ENCODE results near the gene CALCOCO2. TPM values are rescaled to one million over a fixed set of nuclear protein-coding genes. Genes with fewer than 3 reads are reported as not detected.

The CALCOCO2 gene
- polyA plus RNA-seq, 2 of the 4 experiments (the other 2 are of a cell fraction): 71.6 to 194 TPM

GRCh38 chr17:48800626-48801217, 30.1 kb upstream of the CALCOCO2 start:
- Histone ChIP-seq H3K4me2 (peak overlapping the region; percentile 38), H3K4me3 (no peak overlapping the region), H3K9me3 (no peaks in the 10 kb centered on the region), H3K27ac (peak overlapping the region; percentile 37 to 78; a peak in 5 of 6 replicates), H3K4me1 (peaks cover 68% of the 10 kb centered on the region)
- CTCF ChIA-PET: interaction anchor here (1.6 to 70.2 kb wide), 8 partner anchors 10 to 490 kb away, joined by 4 to 3251 read pairs (median 108); partner anchors contain the start of genes ATP5MC1, CALCOCO2, HOXB13 and PRAC1
- WGBS (ENCODE audit: missing lambda C conversion rate): 35% methylated on average over 5 of the region's 5 CpGs
- DNase-seq (ENCODE audit: low read depth in 1 of 2, low spot score in 1 of 2): no peak
- FAIRE-seq: no peak
- TF ChIP-seq CBX8 (IDR thresholded peaks at IDR 0.05): no peak
- TF ChIP-seq HEYL (CRISPR knock-in tag; IDR thresholded peaks at IDR 0.05): no peak
- no peak for TF ChIP-seq RAD21 (conservative IDR thresholded peaks at IDR 0.05 in 1 of 2, IDR thresholded peaks at IDR 0.05 in 1 of 2)
- no peak for TF ChIP-seq FOSB (CRISPR knock-in tag; IDR thresholded peaks at IDR 0.05)
- no peak for TF ChIP-seq HES2 (IDR thresholded peaks at IDR 0.05)
- POLR2A ChIA-PET: no interaction called here
- no peak for ATAC-seq

GRCh38 chr17:48804936-48805411, 25.9 kb upstream of the CALCOCO2 start:
- FAIRE-seq: no peak
- Histone ChIP-seq H3K4me2 (peak overlapping the region; percentile 77), H3K27ac (peak overlapping the region; percentile 53 to 73), H3K4me3 (no peak overlapping the region), H3K4me1 (peaks cover 56% of the 10 kb centered on the region), H3K9me3 (no peaks in the 10 kb centered on the region)
- ATAC-seq: peak; percentile 95
- ChIA-PET POLR2A (interaction anchor here (1.5 kb wide), 1 partner anchor 74 kb away, joined by 3 read pairs; no protein-coding TSS in a partner anchor), CTCF (interaction anchor here (0.6 to 70.2 kb wide), 54 partner anchors 10 to 655 kb away, joined by 3 to 3251 read pairs (median 4); partner anchors contain the start of genes ATP5MC1, CALCOCO2, HOXB13 and IGF2BP1)
- 6% methylated on average over 9 of the region's 9 CpGs for WGBS (ENCODE audit: missing lambda C conversion rate)
- 0 out of 2 replicates have a peak, but pooled peaks have one; percentile 26 for TF ChIP-seq MAX (IDR thresholded peaks at IDR 0.05)
- TF ChIP-seq REST (IDR thresholded peaks at IDR 0.05): no peak
- TF ChIP-seq SMC3 (IDR thresholded peaks at IDR 0.05): peak; percentile 98
- TF ChIP-seq CBX8 (IDR thresholded peaks at IDR 0.05): no peak
- peak; percentile 97 for TF ChIP-seq CTCF (IDR thresholded peaks at IDR 0.05)
- TF ChIP-seq ESRRA (IDR thresholded peaks at IDR 0.05; ENCODE audit: borderline replicate concordance, low read length): peak; percentile 8; the same call in 1 of the 2 replicates
- TF ChIP-seq E2F6 (IDR thresholded peaks at IDR 0.05; ENCODE audit: borderline replicate concordance, low read depth): no peak
- peak; percentile 99 for TF ChIP-seq RAD21 (conservative IDR thresholded peaks at IDR 0.05 in 1 of 2, IDR thresholded peaks at IDR 0.05 in 1 of 2)
- TF ChIP-seq NFE2L2 (conservative IDR thresholded peaks at IDR 0.05; ENCODE audit: low read length): 0 out of 2 replicates have a peak, but pooled peaks have one; percentile 15
- TF ChIP-seq SREBF2 (IDR thresholded peaks at IDR 0.05): no peak
- no peak for TF ChIP-seq EP300 (IDR thresholded peaks at IDR 0.05)
- peak; percentile 83; the same call in 1 of the 2 replicates for TF ChIP-seq CHD4 (IDR thresholded peaks at IDR 0.05; ENCODE audit: borderline replicate concordance)
- DNase-seq (ENCODE audit: low read depth in 1 of 2, low spot score in 1 of 2): peak; percentile 78 to 96

Measured in A549 (cell line).